ENCODE measurements around the gene PHLPP1. TPM values are rescaled to one million over a fixed set of nuclear protein-coding genes. Genes with fewer than 3 reads are reported as not detected.

PHLPP1 gene
- total RNA-seq, 1 experiment from 2014 or later = 14.7 TPM

- H2AFZ ChIP-seq (ENCODE audit: low read depth, low read length, poor library complexity, severe bottlenecking) = no peak overlapping the region
- ChIA-PET RAD21 (ENCODE audit: low non-redundant PET in 1 of 2, low total read pairs in 2 of 2, uncharacterized antibody in 2 of 2, unreplicated experiment in 2 of 2) (no interaction called here), CTCF (no interaction called here), POLR2A (no interaction called here)
- no peaks in the 10 kb centered on the region for H4K20me1 ChIP-seq (ENCODE audit: insufficient read depth)
- H3K4me1 ChIP-seq (ENCODE audit: control insufficient read depth in 1 of 2, insufficient read depth in 2 of 2, low read length in 2 of 2) = peaks cover 14 to 17% of the 10 kb centered on the region in 2 experiments; a peak in 3 of 4 replicates
- DNase-seq (ENCODE audit: low read depth, low spot score) = no peak
- no peak overlapping the region for H3K4me2 ChIP-seq (ENCODE audit: low read length)
- intact Hi-C loops (cut with micrococcal nuclease) = no loop called here
- H3K27ac ChIP-seq (ENCODE audit: low read depth, low read length) = no peak overlapping the region
- no peak overlapping the region for H3K9ac ChIP-seq (ENCODE audit: low read length)
- H3K4me3 ChIP-seq (replicated peaks in 1 of 2; ENCODE audit: low read depth in 1 of 2, low read length in 2 of 2) = no peak overlapping the region
- no peaks in the 10 kb centered on the region for H3K27me3 ChIP-seq (ENCODE audit: insufficient read depth, low read length)
- ATAC-seq = no peak
- peaks cover 26% of the 10 kb centered on the region for H3K79me2 ChIP-seq (ENCODE audit: insufficient read depth, low read length)
- TF ChIP-seq RAD21 (IDR thresholded peaks at IDR 0.05; ENCODE audit: low read depth) (no peak), SRF (IDR thresholded peaks at IDR 0.05; ENCODE audit: low read depth) (no peak), ZBTB33 (IDR thresholded peaks at IDR 0.05; ENCODE audit: extremely low read depth, insufficient replicate concordance, low read length) (no peak), MAX (IDR thresholded peaks at IDR 0.05) (no peak), ZNF274 (IDR thresholded peaks at IDR 0.05; ENCODE audit: low read depth, low read length) (no peak), ATF3 (IDR thresholded peaks at IDR 0.05) (no peak), EZH2phosphoT487 (IDR thresholded peaks at IDR 0.05; ENCODE audit: borderline replicate concordance) (no peak), ZFX (IDR thresholded peaks at IDR 0.05) (no peak), POLR2AphosphoS5 (IDR thresholded peaks at IDR 0.05; ENCODE audit: low read depth, low read length) (no peak), TCF7L2 (IDR thresholded peaks at IDR 0.05; ENCODE audit: borderline replicate concordance, extremely low read depth, insufficient read depth, insufficient read length) (no peak), SIN3A (IDR thresholded peaks at IDR 0.05; ENCODE audit: low read depth) (no peak), ELF1 (IDR thresholded peaks at IDR 0.05; ENCODE audit: borderline replicate concordance, low read depth) (no peak)
- H3K9me2 ChIP-seq (ENCODE audit: insufficient read depth) = no peaks in the 10 kb centered on the region
- BruUV-seq (replicated peaks) = no TSS peak
- H3K36me3 ChIP-seq (ENCODE audit: control insufficient read depth in 1 of 2, insufficient read depth in 2 of 2, low read length in 2 of 2) = no peaks in the 10 kb centered on the region
- no peaks in the 10 kb centered on the region for H3K9me3 ChIP-seq (ENCODE audit: control insufficient read depth in 1 of 2, insufficient read depth in 1 of 2, low read depth in 1 of 2, low read length in 2 of 2)
Measured at GRCh38 chr18:62784338-62784965, 69.1 kb downstream of the PHLPP1 start.

Data from HCT116 (cell line).